Measurements from ENCODE around the gene ME3.
"Not testable (repeated sequence)": the region's sequence is repeated elsewhere in the genome, so short reads cannot be mapped to it uniquely, and the experiment has no call there.

GRCh38 chr11:86562842-86563241 lies 109.6 kb downstream of the ME3 start:
- TF ChIP-seq CTCF (IDR thresholded peaks at IDR 0.05); POLR2AphosphoS5 (IDR thresholded peaks at IDR 0.05; ENCODE audit: insufficient read depth in 1 of 2, low read depth in 1 of 2): not testable (repeated sequence)

Measured in vagina (tissue), 2 donors.